ENCODE measurements around the gene SPR. TPM values are rescaled to one million over a fixed set of nuclear protein-coding genes. Genes with fewer than 3 reads are reported as not detected.
A peak's percentile ranks its signal among the peaks of the same experiment; 100 is the strongest.

SPR gene
- total and polyA plus RNA-seq, 2 of the 13 experiments (the other 11 are each of a cell fraction or from before 2014, with no cell fraction given), result 34.0 to 96.0 TPM

DNA sequence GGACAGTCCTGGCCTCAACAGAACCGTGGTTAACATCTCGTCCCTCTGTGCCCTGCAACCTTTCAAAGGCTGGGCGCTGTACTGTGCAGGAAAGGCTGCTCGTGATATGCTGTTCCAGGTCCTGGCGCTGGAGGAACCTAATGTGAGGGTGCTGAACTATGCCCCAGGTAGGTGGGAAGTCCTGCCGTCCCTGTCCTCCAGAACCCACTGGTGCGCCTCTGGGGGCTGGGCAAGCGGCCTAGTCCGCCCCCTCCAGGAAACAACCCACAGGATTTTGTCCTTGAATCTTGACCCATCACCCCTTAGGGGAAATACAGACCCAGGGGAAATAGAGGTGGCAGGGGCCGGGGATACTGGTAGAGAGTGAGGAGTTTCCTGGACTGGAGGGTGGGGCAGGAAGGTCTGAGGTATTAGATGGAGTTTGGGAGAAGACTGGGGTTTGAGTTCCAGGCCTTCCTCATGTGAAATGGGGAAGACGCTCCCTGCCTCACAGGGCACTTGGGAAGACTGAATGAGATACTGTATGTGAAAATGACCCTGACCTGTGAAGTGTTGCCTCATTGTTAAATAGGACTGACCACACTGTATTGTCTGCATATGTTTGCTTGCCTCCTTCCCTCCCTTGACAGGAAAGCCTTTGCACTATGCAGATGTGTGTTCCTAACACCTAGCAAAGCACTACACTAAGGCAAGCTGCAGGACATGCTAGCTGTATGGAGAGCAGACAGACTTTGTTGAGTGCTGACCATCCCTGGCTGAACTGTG lies 1.4 kb downstream of the SPR start (continued):
- no peak for TF ChIP-seq PAX8 (CRISPR knock-in tag; IDR thresholded peaks at IDR 0.05; ENCODE audit: borderline replicate concordance)
- TF ChIP-seq ZBTB33 (CRISPR knock-in tag; IDR thresholded peaks at IDR 0.05), result no peak
- no peak for TF ChIP-seq ZNF772 (CRISPR knock-in tag; IDR thresholded peaks at IDR 0.05)
- TF ChIP-seq ZFYVE20 (CRISPR knock-in tag; IDR thresholded peaks at IDR 0.05; ENCODE audit: borderline replicate concordance, low read depth), result no peak
- TF ChIP-seq, protein P1, sequence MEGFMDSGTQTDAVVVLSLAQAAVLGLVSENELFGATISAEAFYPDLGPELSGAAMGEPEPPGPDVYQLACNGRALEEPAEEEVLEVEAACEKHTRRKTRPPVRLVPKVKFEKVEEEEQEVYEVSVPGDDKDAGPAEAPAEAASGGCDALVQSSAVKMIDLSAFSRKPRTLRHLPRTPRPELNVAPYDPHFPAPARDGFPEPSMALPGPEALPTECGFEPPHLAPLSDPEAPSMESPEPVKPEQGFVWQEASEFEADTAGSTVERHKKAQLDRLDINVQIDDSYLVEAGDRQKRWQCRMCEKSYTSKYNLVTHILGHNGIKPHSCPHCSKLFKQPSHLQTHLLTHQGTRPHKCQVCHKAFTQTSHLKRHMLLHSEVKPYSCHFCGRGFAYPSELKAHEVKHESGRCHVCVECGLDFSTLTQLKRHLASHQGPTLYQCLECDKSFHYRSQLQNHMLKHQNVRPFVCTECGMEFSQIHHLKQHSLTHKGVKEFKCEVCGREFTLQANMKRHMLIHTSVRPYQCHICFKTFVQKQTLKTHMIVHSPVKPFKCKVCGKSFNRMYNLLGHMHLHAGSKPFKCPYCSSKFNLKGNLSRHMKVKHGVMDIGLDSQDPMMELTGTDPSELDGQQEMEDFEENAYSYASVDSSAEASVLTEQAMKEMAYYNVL (CRISPR knock-in tag; IDR thresholded peaks at IDR 0.05; ENCODE audit: borderline replicate concordance), result no peak; the same call in 1 of the 2 replicates
- TF ChIP-seq, protein P2, sequence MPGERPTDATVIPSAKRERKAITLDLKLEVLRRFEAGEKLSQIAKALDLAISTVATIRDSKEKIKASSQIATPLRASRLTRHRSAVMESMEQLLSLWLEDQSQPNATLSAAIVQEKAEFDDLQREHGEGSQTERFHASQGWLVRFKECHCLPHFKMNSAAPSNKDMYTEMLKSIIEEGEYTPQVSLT (CRISPR knock-in tag; IDR thresholded peaks at IDR 0.05; ENCODE audit: borderline replicate concordance, low read depth), result no peak
- TF ChIP-seq AHR (CRISPR knock-in tag; IDR thresholded peaks at IDR 0.05), result no peak
- no peak for TF ChIP-seq CHCHD3 (CRISPR knock-in tag; IDR thresholded peaks at IDR 0.05)
- no peak for TF ChIP-seq ARID2 (CRISPR knock-in tag; IDR thresholded peaks at IDR 0.05; ENCODE audit: borderline replicate concordance)
- TF ChIP-seq TGIF2 (CRISPR knock-in tag; IDR thresholded peaks at IDR 0.05), result no peak
- peak; percentile 41; the same call in 1 of the 2 replicates for TF ChIP-seq RCOR2 (CRISPR knock-in tag; IDR thresholded peaks at IDR 0.05)
- TF ChIP-seq, protein P3, sequence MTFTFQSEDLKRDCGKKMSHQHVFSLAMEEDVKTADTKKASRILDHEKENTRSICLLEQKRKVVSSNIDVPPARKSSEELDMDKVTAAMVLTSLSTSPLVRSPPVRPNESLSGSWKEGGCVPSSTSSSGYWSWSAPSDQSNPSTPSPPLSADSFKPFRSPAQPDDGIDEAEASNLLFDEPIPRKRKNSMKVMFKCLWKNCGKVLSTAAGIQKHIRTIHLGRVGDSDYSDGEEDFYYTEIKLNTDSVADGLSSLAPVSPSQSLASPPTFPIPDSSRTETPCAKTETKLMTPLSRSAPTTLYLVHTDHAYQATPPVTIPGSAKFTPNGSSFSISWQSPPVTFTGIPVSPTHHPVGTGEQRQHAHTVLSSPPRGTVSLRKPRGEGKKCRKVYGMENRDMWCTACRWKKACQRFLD (CRISPR knock-in tag; IDR thresholded peaks at IDR 0.05; ENCODE audit: borderline replicate concordance), result no peak
- no peak for TF ChIP-seq DPF2 (CRISPR knock-in tag; IDR thresholded peaks at IDR 0.05; ENCODE audit: borderline replicate concordance, low read depth)
- 0 out of 2 replicates have a peak, but pooled peaks have one; percentile 20 for TF ChIP-seq DRAP1 (CRISPR knock-in tag; IDR thresholded peaks at IDR 0.05)
- TF ChIP-seq SALL2 (CRISPR knock-in tag; IDR thresholded peaks at IDR 0.05), result 0 out of 2 replicates have a peak, but pooled peaks have one; percentile 76
- TF ChIP-seq ZNF670 (CRISPR knock-in tag; IDR thresholded peaks at IDR 0.05; ENCODE audit: borderline replicate concordance), result no peak
- no peak for TF ChIP-seq SRF (IDR thresholded peaks at IDR 0.05; ENCODE audit: low read depth, low read length)
- no peak for TF ChIP-seq SYNCRIP (IDR thresholded peaks at IDR 0.05; ENCODE audit: insufficient read depth, low read depth, low read length)
- no peak for TF ChIP-seq ZNF326 (CRISPR knock-in tag; IDR thresholded peaks at IDR 0.05; ENCODE audit: borderline replicate concordance)
- no peak for TF ChIP-seq NRL (CRISPR knock-in tag; IDR thresholded peaks at IDR 0.05; ENCODE audit: borderline replicate concordance)
- no peak for TF ChIP-seq ZFP41 (CRISPR knock-in tag; IDR thresholded peaks at IDR 0.05; ENCODE audit: borderline replicate concordance)
- TF ChIP-seq ZNF777 (CRISPR knock-in tag; IDR thresholded peaks at IDR 0.05), result peak; percentile 53; the same call in 1 of the 2 replicates
- no peak for TF ChIP-seq ZNF598 (CRISPR knock-in tag; IDR thresholded peaks at IDR 0.05; ENCODE audit: borderline replicate concordance)
- TF ChIP-seq ZNF724P (CRISPR knock-in tag; IDR thresholded peaks at IDR 0.05; ENCODE audit: borderline replicate concordance), result no peak
